HL-60 (cell line): ENCODE measurements around the gene SOAT2.

Experiments used
- DNase-seq, 2 experiments: peaks; one replicate each; pipeline ENCODE4 v3.0.0-alpha.2; 2010 to 2020; ENCODE audit warnings: low read depth in 1 of 2, low spot score in 1 of 2
- H3K27ac ChIP-seq: fragments of 250-450 bp; sonication (Bioruptor Pico); replicated peaks from 2 replicates; pipeline ENCODE4 v1.5.1; 2020; ENCODE audit warnings: mild to moderate bottlenecking, moderate library complexity
- H3K27me3 ChIP-seq: fragments of 250-450 bp; sonication (Bioruptor Pico); 2 replicates; pipeline ENCODE4 v1.5.1; 2021; ENCODE audit warnings: mild to moderate bottlenecking, moderate library complexity; ENCODE audit not compliant: insufficient read depth, poor library complexity, severe bottlenecking
- H3K4me3 ChIP-seq: replicated peaks from 2 replicates; pipeline ENCODE4 v1.5.1; 2011; ENCODE audit warnings: mild to moderate bottlenecking, control low read depth, low read length; ENCODE audit not compliant: insufficient read depth
- CTCF ChIP-seq: IDR thresholded peaks from one replicate; pipeline ENCODE4 v1.5.1; 2011; ENCODE audit warnings: low read length, control low read depth, inconsistent platforms; ENCODE audit not compliant: insufficient read depth
- GABPA ChIP-seq: IDR thresholded peaks from 2 replicates; pipeline ENCODE4 v1.6.1; 2012; ENCODE audit warnings: low read depth
- POLR2AphosphoS5 ChIP-seq: IDR thresholded peaks from 2 replicates; pipeline ENCODE4 v1.6.1; 2012; ENCODE audit warnings: low read depth
- REST ChIP-seq: IDR thresholded peaks from 2 replicates; pipeline ENCODE4 v1.6.1; 2012; ENCODE audit warnings: low read depth; ENCODE audit not compliant: insufficient replicate concordance
- SPI1 ChIP-seq: IDR thresholded peaks from 2 replicates; pipeline ENCODE4 v1.6.1; 2012; ENCODE audit warnings: low read depth, mild to moderate bottlenecking, borderline replicate concordance

SOAT2 gene

GRCh38 chr12:53143355-53143754 is 40.1 kb downstream of the SOAT2 start:
- no peak for DNase-seq
- H3K27ac ChIP-seq = no peak overlapping the region
- no peak overlapping the region for H3K4me3 ChIP-seq
- TF ChIP-seq REST (no peak), SPI1 (no peak), CTCF (no peak)
- no peaks in the 10 kb centered on the region for H3K27me3 ChIP-seq

GRCh38 chr12:53145383-53146260 is 42.3 kb downstream of the SOAT2 start:
- Histone ChIP-seq H3K27me3 (no peaks in the 10 kb centered on the region), H3K27ac (no peak overlapping the region), H3K4me3 (no peak overlapping the region)
- DNase-seq = no peak
- TF ChIP-seq SPI1 (no peak), CTCF (no peak), POLR2AphosphoS5 (no peak), GABPA (no peak), REST (no peak)

- no peak for TF ChIP-seq CTCF
- no peak for TF ChIP-seq SPI1
- TF ChIP-seq POLR2AphosphoS5 = no peak
- no peak for TF ChIP-seq REST
- no peak for TF ChIP-seq GABPA
- no peaks in the 10 kb centered on the region for H3K27me3 ChIP-seq
- no peak for DNase-seq
These were observed 43.9 kb downstream of the SOAT2 start for GRCh38 chr12:53147181-53147580.

More at GRCh38 chr12:53147181-53147580, 43.9 kb downstream of the SOAT2 start:
- Histone ChIP-seq H3K4me3 (no peak overlapping the region), H3K27ac (no peak overlapping the region)
